CD14-positive monocyte (primary cell): ENCODE measurements around the gene SAP30L. TPM values are rescaled to one million over a fixed set of nuclear protein-coding genes. Genes with fewer than 3 reads are reported as not detected.

Source experiments
- DNase-seq, 3 donors: peaks; one replicate each; pipeline ENCODE4 v3.0.0-alpha.2; 2011 to 2022
- H2AFZ ChIP-seq: 2 replicates; pipeline ENCODE4 v1.6.0; 2012; ENCODE audit warnings: mild to moderate bottlenecking, low read depth, low read length, inconsistent platforms; ENCODE audit not compliant: insufficient read depth, poor library complexity, severe bottlenecking
- H3K27ac ChIP-seq, 2 donors: 1 replicate in 1 of 2; 2 replicates in 1 of 2; pipeline ENCODE4 v1.5.1; 2012 to 2013; ENCODE audit warnings: low read length in 2 of 2, control low read depth in 1 of 2, inconsistent platforms in 1 of 2, low read depth in 1 of 2, mild to moderate bottlenecking in 1 of 2
- H3K27me3 ChIP-seq, 2 donors: one replicate each; pipeline versions ENCODE4 v1.6.0 to v1.6.1; 2011 to 2013; ENCODE audit warnings: low read length in 2 of 2; ENCODE audit not compliant: control insufficient read depth in 2 of 2, insufficient read depth in 2 of 2
- H3K36me3 ChIP-seq, 2 donors: replicated peaks in 1 of 2; 1 replicate in 1 of 2; 2 replicates in 1 of 2; pipeline versions ENCODE4 v1.5.1 to v1.6.1; 2012 to 2013; ENCODE audit warnings: low read length in 2 of 2, control low read depth in 1 of 2, inconsistent platforms in 1 of 2, mild to moderate bottlenecking in 1 of 2; ENCODE audit not compliant: insufficient read depth in 2 of 2, control insufficient read depth in 1 of 2
- H3K4me1 ChIP-seq, 2 donors: 1 replicate in 1 of 2; 2 replicates in 1 of 2; pipeline versions ENCODE4 v1.5.1 to v1.6.1; 2012 to 2013; ENCODE audit warnings: low read length in 2 of 2, control low read depth in 1 of 2, inconsistent platforms in 1 of 2, mild to moderate bottlenecking in 1 of 2, moderate library complexity in 1 of 2; ENCODE audit not compliant: insufficient read depth in 2 of 2, control insufficient read depth in 1 of 2
- H3K4me2 ChIP-seq: replicated peaks from 2 replicates; pipeline ENCODE3; 2012; ENCODE audit warnings: low read length, moderate library complexity, mild to moderate bottlenecking; ENCODE audit not compliant: poor library complexity, severe bottlenecking; ENCODE audit errors: extremely low read depth
- H3K4me3 ChIP-seq, 3 experiments: fragments of 200-600 bp in 1 of 3; sonication (generic) in 1 of 3; replicated peaks in 1 of 3; 1 replicate in 2 of 3; 2 replicates in 1 of 3; pipeline ENCODE4 v1.5.1; 2011 to 2013; ENCODE audit warnings: low read length in 3 of 3, mild to moderate bottlenecking in 3 of 3, control low read depth in 2 of 3, low read depth in 2 of 3, inconsistent platforms in 1 of 3, moderate library complexity in 1 of 3
- H3K79me2 ChIP-seq: 2 replicates; pipeline ENCODE4 v1.6.0; 2012; ENCODE audit warnings: mild to moderate bottlenecking, control low read depth, inconsistent platforms, low read length, moderate library complexity; ENCODE audit not compliant: insufficient read depth
- H3K9ac ChIP-seq: 2 replicates; pipeline ENCODE4 v1.6.0; 2017; ENCODE audit warnings: low read length, mild to moderate bottlenecking; ENCODE audit not compliant: insufficient read depth, poor library complexity, severe bottlenecking
- H3K9me3 ChIP-seq, 2 donors: replicated peaks in 1 of 2; 1 replicate in 1 of 2; 2 replicates in 1 of 2; pipeline versions ENCODE4 v1.5.1 to v1.6.1; 2012 to 2013; ENCODE audit warnings: low read length in 2 of 2, control low read depth in 1 of 2; ENCODE audit not compliant: control insufficient read depth in 1 of 2, insufficient read depth in 1 of 2
- H4K20me1 ChIP-seq: 2 replicates; pipeline ENCODE4 v1.6.0; 2012; ENCODE audit warnings: mild to moderate bottlenecking, low read length, control low read depth, moderate library complexity; ENCODE audit not compliant: insufficient read depth
- H3K27ac Mint-ChIP-seq, 7 donors: one replicate each; pipeline ENCODE4 v1.8.0; 2020; ENCODE audit warnings: mild to moderate bottlenecking in 7 of 7, mixed read lengths in 7 of 7, moderate library complexity in 6 of 7, inconsistent platforms in 2 of 7
- H3K27me3 Mint-ChIP-seq, 3 donors: one replicate each; pipeline ENCODE4 v1.8.0; 2021 to 2022; ENCODE audit warnings: low read depth in 3 of 3, mild to moderate bottlenecking in 3 of 3, mixed read lengths in 3 of 3, moderate library complexity in 3 of 3, inconsistent platforms in 1 of 3
- H3K36me3 Mint-ChIP-seq, 2 donors: one replicate each; pipeline ENCODE4 v1.8.0; 2020; ENCODE audit warnings: mixed read lengths in 2 of 2, inconsistent platforms in 1 of 2, mild to moderate bottlenecking in 1 of 2
- H3K4me1 Mint-ChIP-seq: one replicate; pipeline ENCODE4 v1.8.0; 2020; ENCODE audit warnings: mild to moderate bottlenecking, mixed read lengths
- H3K4me3 Mint-ChIP-seq, 2 donors: one replicate each; pipeline ENCODE4 v1.8.0; 2020; ENCODE audit warnings: mild to moderate bottlenecking in 2 of 2, mixed read lengths in 2 of 2, moderate library complexity in 1 of 2
- H3K9me3 Mint-ChIP-seq, 7 donors: one replicate each; pipeline ENCODE4 v1.8.0; 2020 to 2022; ENCODE audit warnings: mixed read lengths in 7 of 7, mild to moderate bottlenecking in 6 of 7, moderate library complexity in 6 of 7, inconsistent platforms in 2 of 7
- WGBS: methylation state at CpG from one replicate; pipeline ENCODE4 v1.1.5; 2013; ENCODE audit warnings: missing lambda C conversion rate; ENCODE audit not compliant: insufficient coverage; 5-methylcytosine and 5-hydroxymethylcytosine counted together
- intact Hi-C, 2 donors: fragments of 100-400 bp; cut with micrococcal nuclease; formaldehyde crosslinking; loops; one replicate each; pipeline versions ENCODE4 v1.15.0 to v1.15.1; 2023
- polyA plus RNA-seq, 3 donors: library from polyadenylated mRNA; depleted of rRNA in 1 of 3; unstranded in 2 of 3; stranded (reverse) in 1 of 3; fragments of 300-500 nt in 2 of 3; fragments of >200 nt in 1 of 3; fragmentation: Illumina TruSeq in 2 of 3; gene quantifications; 1 replicate in 2 of 3; 2 replicates in 1 of 3; pipeline ENCODE4 v1.2.3, GENCODE V29; 2012 to 2021
- TF ChIP-seq, protein P1 (sequence below): fragments of 200-600 bp; IDR thresholded peaks from one replicate; pipeline ENCODE4 v1.8.0; 2022; ENCODE audit warnings: antibody characterized with exemption, mild to moderate bottlenecking

The SAP30L gene
- polyA plus RNA-seq, 3 donors = 21.1 to 36.1 (median 29.4) TPM

DNA sequence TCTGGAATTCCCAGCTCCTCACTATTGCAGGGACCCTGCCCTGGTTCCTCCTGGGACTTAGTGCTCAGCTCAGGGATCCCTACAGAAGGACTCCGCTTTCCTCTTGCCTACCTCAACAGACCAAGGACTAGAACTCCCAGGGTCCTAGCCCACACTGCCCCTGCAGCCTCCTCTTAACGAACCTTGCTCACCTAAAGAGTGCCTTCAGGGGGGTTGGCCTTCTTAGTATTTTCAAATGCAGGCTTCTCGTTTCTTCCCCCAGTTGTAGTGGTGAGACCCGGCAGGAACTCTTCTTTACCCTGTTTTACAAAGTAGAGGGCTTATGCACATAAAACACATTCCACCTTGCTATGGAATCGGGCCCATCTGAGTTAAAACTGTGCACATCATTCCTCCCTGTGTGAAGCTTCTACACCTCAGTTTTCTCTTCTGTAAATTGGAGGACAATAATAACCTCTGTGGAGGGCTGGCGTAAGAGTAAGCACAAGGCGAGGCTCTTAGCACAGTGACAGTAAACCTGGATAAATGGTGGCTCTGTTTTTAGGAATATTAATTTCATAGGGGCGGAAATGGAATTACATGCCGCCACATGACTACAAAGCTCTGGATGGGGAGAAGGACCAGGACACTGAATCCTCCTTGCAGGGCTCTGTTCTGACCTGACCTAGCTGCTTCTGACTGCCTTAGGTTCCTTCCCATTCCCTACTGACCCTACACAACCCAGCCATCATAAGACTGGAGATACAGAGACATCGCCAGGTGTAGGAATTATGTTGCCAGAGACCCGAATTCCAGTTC is 36.0 kb downstream of the SAP30L start:
- no peak overlapping the region for H3K27ac Mint-ChIP-seq
- 12% methylated on average over 7 of the region's 11 CpGs for WGBS
- H3K27me3 Mint-ChIP-seq = peaks cover 98 to 100% (median 99%) of the 10 kb centered on the region in 3 donors

More for the DNA sequence above, 36.0 kb downstream of the SAP30L start:
- TF ChIP-seq, protein P1, sequence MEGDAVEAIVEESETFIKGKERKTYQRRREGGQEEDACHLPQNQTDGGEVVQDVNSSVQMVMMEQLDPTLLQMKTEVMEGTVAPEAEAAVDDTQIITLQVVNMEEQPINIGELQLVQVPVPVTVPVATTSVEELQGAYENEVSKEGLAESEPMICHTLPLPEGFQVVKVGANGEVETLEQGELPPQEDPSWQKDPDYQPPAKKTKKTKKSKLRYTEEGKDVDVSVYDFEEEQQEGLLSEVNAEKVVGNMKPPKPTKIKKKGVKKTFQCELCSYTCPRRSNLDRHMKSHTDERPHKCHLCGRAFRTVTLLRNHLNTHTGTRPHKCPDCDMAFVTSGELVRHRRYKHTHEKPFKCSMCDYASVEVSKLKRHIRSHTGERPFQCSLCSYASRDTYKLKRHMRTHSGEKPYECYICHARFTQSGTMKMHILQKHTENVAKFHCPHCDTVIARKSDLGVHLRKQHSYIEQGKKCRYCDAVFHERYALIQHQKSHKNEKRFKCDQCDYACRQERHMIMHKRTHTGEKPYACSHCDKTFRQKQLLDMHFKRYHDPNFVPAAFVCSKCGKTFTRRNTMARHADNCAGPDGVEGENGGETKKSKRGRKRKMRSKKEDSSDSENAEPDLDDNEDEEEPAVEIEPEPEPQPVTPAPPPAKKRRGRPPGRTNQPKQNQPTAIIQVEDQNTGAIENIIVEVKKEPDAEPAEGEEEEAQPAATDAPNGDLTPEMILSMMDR = no peak
- Histone ChIP-seq H2AFZ (no peak overlapping the region), H4K20me1 (no peaks in the 10 kb centered on the region), H3K9ac (no peak overlapping the region), H3K4me2 (no peak overlapping the region), H3K27ac (no peak overlapping the region), H3K9me3 (peaks cover 0 to 71% of the 10 kb centered on the region in 2 donors), H3K27me3 (peaks cover 99 to 100% of the 10 kb centered on the region in 2 donors), H3K4me3 (no peak overlapping the region), H3K79me2 (no peaks in the 10 kb centered on the region), H3K36me3 (no peaks in the 10 kb centered on the region), H3K4me1 (peaks cover 4 to 14% of the 10 kb centered on the region in 2 donors)
- peaks cover 24% of the 10 kb centered on the region for H3K4me1 Mint-ChIP-seq
- no peak for DNase-seq
- intact Hi-C loops = no loop called here
- H3K36me3 Mint-ChIP-seq = peaks cover 2 to 13% of the 10 kb centered on the region in 2 donors
- peak overlapping the region in 1 of 2 donors; percentile 78 for H3K4me3 Mint-ChIP-seq
- peaks cover 0 to 48% (median 12%) of the 10 kb centered on the region in 7 donors for H3K9me3 Mint-ChIP-seq
